ENCODE results near the gene SUPT4H1. TPM values are rescaled to one million over a fixed set of nuclear protein-coding genes. Genes with fewer than 3 reads are reported as not detected.

SUPT4H1 gene
- total and polyA plus RNA-seq, 9 of the 15 experiments (the other 6 are each of a cell fraction or from before 2014, with no cell fraction given), result 62.1 to 320 (median 117) TPM

DNA sequence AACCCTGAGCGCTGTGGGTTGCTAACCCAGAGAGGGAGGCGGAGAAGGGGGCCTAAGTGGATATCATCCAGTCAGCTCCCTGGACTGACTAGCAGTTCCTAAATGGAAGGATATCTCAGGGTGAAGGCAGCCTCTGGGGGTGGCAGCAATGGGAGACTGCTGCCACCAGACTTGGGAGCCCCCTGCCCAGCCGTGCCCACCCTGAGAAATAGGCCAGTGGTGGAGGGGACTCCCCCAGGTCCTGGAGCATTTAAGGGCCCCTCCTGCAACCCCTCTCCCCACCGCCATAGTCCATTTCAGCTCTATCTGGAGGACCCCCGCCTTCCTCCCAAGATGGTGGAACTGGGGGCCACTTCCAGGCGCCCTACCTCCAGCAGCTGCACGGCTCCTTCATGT lies 31.8 kb downstream of the SUPT4H1 start:
- in situ Hi-C loops (cut with MboI), result no loop called here
- no peak for ATAC-seq

More for the DNA sequence above, 31.8 kb downstream of the SUPT4H1 start:
- no peak for FAIRE-seq
- no peaks in the 10 kb centered on the region for H3K36me3 ChIP-seq (ENCODE audit: control insufficient read depth, insufficient read depth, low read length)
- H3K27me3 ChIP-seq (ENCODE audit: control insufficient read depth in 2 of 2, insufficient read depth in 2 of 2, low read length in 2 of 2), result no peaks in the 10 kb centered on the region
- BruUV-seq (replicated peaks), result no TSS peak
- H3K9ac ChIP-seq (ENCODE audit: insufficient read depth in 1 of 2, low read depth in 2 of 2, low read length in 2 of 2), result peak overlapping the region in 1 of 2 experiments; percentile 30; a peak in 1 of 4 replicates
- intact Hi-C loops (cut with micrococcal nuclease), result no loop called here
- no peaks in the 10 kb centered on the region for H4K20me1 ChIP-seq (replicated peaks; ENCODE audit: control insufficient read depth, insufficient read depth, low read length)
- ChIA-PET POLR2A (interaction anchor here (0.8 to 1.1 kb wide), 2 partner anchors 12 to 115 kb away, joined by 3 read pairs; no protein-coding TSS in a partner anchor), CTCF (ENCODE audit: low intra/inter-chr PET ratio) (no interaction called here)
- WGBS (ENCODE audit: insufficient coverage, low coverage, missing lambda C conversion rate), result 76% methylated on average over 6 of the region's 7 CpGs
- no peak overlapping the region for H3K4me3 ChIP-seq
- H3K27ac ChIP-seq (ENCODE audit: extremely low read depth, low read depth, low read length), result no peak overlapping the region
- no peaks in the 10 kb centered on the region for H3K9me3 ChIP-seq (replicated peaks; ENCODE audit: control insufficient read depth, insufficient read depth, low read depth, low read length)
- TF ChIP-seq CSDE1 (IDR thresholded peaks at IDR 0.05) (no peak), HLTF (IDR thresholded peaks at IDR 0.05) (no peak), TARDBP (IDR thresholded peaks at IDR 0.05) (no peak), ELF4 (CRISPR knock-in tag; IDR thresholded peaks at IDR 0.05) (no peak), ZNF121 (CRISPR knock-in tag; conservative IDR thresholded peaks at IDR 0.05) (no peak), NFATC3 (IDR thresholded peaks at IDR 0.05) (no peak), SNRNP70 (optimal IDR thresholded peaks at IDR 0.05; ENCODE audit: low read depth, low read length) (no peak), CBX5 (IDR thresholded peaks at IDR 0.05; ENCODE audit: borderline replicate concordance, low read depth) (no peak)
- TF ChIP-seq, protein P1, sequence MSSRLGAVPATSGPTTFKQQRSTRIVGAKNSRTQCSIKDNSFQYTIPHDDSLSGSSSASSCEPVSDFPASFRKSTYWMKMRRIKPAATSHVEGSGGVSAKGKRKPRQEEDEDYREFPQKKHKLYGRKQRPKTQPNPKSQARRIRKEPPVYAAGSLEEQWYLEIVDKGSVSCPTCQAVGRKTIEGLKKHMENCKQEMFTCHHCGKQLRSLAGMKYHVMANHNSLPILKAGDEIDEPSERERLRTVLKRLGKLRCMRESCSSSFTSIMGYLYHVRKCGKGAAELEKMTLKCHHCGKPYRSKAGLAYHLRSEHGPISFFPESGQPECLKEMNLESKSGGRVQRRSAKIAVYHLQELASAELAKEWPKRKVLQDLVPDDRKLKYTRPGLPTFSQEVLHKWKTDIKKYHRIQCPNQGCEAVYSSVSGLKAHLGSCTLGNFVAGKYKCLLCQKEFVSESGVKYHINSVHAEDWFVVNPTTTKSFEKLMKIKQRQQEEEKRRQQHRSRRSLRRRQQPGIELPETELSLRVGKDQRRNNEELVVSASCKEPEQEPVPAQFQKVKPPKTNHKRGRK (tag; IDR thresholded peaks at IDR 0.05), result no peak
- TF ChIP-seq, protein P2, sequence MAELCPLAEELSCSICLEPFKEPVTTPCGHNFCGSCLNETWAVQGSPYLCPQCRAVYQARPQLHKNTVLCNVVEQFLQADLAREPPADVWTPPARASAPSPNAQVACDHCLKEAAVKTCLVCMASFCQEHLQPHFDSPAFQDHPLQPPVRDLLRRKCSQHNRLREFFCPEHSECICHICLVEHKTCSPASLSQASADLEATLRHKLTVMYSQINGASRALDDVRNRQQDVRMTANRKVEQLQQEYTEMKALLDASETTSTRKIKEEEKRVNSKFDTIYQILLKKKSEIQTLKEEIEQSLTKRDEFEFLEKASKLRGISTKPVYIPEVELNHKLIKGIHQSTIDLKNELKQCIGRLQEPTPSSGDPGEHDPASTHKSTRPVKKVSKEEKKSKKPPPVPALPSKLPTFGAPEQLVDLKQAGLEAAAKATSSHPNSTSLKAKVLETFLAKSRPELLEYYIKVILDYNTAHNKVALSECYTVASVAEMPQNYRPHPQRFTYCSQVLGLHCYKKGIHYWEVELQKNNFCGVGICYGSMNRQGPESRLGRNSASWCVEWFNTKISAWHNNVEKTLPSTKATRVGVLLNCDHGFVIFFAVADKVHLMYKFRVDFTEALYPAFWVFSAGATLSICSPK (IDR thresholded peaks at IDR 0.05; ENCODE audit: borderline replicate concordance), result no peak
- H3K9me1 ChIP-seq (ENCODE audit: control insufficient read depth, insufficient read depth, low read length), result no peaks in the 10 kb centered on the region
- DNase-seq (ENCODE audit: extremely low read depth in 1 of 4, low spot score in 3 of 4), result no peak
- H3K4me2 ChIP-seq (ENCODE audit: insufficient read depth, low read length), result no peak overlapping the region
- no peaks in the 10 kb centered on the region for H3K79me2 ChIP-seq (ENCODE audit: control insufficient read depth, insufficient read depth, low read length)
- H2AFZ ChIP-seq (ENCODE audit: low read depth, low read length), result no peak overlapping the region
- peaks cover 0 to 38% of the 10 kb centered on the region in 2 experiments; a peak in 3 of 5 replicates for H3K4me1 ChIP-seq (replicated peaks in 1 of 2; ENCODE audit: control insufficient read depth in 2 of 2, insufficient read depth in 2 of 2, low read length in 2 of 2)
